Lung microvascular endothelial cell (primary cell): ENCODE results near the gene AKIRIN1. TPM values are rescaled to one million over a fixed set of nuclear protein-coding genes. Genes with fewer than 3 reads are reported as not detected.
A peak's percentile ranks its signal among the peaks of the same experiment; 100 is the strongest.
"Not testable (repeated sequence)": the region's sequence is repeated elsewhere in the genome, so short reads cannot be mapped to it uniquely, and the experiment has no call there.

Experiments
- DNase-seq, 2 donors: peaks; one replicate each; pipeline versions ENCODE4 v3.0.0 to v3.0.0-alpha.2; 2010; ENCODE audit warnings: low read depth in 2 of 2
- total RNA-seq: library from RNA; depleted of rRNA; stranded (reverse); fragments of >200 nt; gene quantifications from 2 replicates; pipeline ENCODE4 v1.2.1, GENCODE V29; 2014

The AKIRIN1 gene
- total RNA-seq, 1 donor from 2014 or later, result 40.1 TPM

DNA sequence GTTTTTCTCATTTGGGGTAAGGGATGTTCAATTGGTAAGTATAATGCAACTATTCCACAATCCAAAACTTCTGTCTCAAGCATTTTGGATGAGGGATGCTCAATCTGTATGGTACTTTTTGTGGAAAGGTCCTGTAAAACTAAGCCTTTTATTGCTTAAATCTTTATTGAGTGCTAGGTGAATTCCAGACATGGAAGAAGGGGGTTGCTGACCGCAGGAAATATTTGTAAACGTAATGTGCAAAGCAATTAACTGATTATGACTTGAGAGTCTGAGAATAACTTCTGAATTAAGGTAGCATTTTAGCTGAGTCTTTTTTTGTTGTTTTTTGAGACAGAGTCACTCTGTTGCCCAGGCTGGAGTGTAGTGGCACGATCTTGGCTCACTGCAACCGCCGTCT is 3.1 kb downstream of the AKIRIN1 start:
- no peak for DNase-seq

DNA sequence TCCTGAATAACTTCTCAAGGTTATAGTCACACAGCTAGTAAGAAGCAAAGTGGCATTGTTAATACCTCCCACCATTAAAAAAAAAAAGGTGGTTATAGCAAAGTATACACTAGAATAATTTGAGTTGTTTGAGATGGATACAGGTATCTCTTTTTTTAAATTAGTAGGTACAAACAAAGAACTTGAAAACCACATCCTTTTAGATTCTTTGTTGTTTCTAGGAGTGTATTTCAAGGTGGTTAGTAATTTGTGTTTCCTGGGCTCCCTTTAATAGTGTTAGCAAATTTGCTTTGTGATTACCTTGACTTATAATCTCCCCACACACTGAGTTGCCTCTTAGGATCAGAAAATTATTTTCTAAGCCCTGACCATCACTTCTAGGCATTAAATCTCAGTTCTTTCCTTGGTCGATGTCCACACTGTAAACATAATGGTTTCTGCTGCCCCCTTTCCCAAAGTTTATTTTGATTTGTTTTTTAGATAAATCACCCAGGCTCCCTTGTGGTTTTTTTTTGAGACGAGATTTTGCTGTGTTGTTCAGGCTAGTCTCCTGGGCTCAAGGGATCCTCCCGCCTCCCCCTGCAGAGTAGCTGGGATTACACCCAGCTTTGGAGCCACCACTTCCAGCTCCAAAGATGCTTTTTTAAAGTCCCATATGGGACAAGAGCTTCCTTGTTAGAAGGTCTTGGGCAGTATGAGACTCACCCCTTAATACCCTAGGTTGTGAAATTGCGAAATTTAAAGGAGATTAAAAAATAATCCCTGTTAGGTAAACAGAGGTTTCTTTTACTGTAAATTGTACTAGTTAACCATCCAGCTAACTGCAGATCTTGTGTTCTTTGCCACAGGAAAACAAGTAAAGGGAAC is 6.2 kb downstream of the AKIRIN1 start:
- no peak for DNase-seq

DNA sequence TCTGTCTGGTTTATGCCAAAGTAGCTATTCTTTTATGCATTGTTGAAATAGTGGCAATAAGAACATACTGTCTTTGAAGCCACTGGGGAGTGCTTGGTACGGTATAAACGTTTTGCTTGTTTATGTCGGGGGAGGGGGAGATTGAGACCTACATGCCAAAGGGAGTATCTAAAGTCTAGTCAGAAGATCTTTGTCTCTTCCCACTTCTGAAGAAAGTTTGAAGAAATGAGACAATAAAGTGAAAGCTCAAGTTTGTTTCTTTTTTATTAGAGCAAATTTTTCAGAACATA is 6.8 kb downstream of the AKIRIN1 start:
- DNase-seq, result no peak

DNA sequence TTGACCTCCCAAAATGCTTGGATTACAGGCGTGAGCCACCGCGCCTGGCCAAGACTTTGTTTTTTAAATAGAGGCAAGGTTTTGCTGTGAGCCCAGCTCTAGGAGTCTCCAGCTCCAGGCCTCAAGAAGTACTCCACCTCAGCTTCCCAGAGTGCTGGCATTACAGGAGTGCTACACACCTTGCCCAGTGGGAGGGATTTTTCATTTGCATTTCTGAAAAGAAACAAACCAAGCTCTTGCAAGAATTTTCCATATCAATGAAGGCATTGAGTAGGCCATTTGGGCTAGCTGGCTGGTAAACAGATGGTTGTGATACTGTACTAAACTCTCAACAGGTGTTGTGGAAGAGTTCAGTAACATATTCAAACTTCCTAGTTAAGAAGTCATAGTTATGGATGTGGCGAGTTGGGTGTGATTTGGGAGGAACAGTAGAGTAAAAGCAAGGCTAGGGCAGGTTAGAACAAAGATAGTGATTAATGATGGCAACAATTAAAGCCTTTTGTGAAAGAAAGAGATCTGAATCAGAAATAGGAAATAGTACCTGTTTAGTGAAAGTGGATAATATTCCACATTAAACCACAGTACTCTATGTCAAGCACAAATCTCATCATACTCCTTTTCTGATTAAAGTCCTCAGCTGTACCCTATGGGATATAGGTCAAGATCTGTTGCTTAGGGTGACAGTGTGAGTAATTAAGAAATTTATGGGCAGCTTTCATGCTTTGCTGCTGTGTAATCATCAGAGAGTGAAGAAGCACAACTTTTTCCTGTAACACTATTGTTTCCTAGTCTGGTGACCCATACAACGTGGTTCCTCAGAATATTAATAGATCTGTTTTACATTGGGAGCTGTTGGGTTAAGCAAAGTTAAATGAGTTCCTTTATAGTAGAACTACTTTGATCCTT is 10.7 kb downstream of the AKIRIN1 start:
- no peak for DNase-seq

DNA sequence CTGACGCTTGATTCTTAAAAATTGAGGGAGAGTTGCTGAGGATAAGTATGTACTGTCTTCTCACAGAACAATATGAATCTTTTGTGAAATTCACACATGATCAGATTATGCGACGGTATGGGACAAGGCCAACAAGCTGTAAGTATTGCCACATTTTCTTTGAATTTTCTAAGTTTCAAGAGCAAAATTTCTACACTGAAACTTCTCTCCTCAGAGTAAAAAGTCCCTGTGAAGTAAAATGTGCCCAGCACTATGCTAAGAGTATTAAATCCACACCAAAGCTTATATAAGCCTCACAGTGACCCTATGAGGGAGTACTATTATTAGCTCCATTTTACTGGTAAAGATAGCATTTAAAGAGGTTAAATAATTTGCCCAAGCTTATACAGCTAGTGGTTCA is 12.2 kb downstream of the AKIRIN1 start:
- DNase-seq, result no peak

DNA sequence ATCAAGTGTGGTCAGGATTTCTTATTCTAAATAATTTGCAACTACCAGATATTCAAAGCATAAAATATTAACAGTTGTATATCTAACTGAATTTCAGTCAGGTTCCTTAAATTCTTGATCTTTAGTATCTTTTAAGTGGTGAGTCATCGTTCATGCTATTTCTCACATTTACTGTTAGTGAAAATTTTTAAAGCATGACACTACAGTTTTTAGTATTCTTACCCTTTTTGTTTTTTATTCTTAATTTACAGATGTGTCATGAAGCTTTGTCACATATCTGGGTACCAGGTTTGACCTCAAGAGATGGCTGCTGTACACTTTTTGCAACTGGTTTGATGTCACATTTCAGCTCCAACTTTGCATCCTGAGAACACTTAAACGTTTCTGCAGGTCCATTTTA is 12.7 kb downstream of the AKIRIN1 start:
- DNase-seq, result no peak

DNA sequence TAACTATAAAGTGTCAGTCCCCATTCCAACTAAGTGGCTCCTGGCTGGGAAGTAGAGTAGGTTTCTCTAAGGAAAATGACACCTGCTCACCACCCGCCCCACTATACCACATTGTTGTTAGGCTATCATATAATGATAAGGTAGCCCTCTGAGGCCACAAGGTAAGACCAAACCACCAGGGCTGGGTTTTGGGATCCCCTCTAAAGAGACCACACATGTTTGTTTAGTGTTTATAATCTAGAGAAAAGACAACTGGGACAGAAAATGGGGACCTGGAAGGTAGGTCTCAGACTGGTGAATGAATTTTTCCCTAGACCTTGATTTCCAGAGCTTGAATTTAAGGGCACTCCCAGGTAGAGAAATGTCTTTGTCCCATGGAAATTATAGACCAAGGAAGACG is 15.2 kb downstream of the AKIRIN1 start:
- DNase-seq, result no peak

DNA sequence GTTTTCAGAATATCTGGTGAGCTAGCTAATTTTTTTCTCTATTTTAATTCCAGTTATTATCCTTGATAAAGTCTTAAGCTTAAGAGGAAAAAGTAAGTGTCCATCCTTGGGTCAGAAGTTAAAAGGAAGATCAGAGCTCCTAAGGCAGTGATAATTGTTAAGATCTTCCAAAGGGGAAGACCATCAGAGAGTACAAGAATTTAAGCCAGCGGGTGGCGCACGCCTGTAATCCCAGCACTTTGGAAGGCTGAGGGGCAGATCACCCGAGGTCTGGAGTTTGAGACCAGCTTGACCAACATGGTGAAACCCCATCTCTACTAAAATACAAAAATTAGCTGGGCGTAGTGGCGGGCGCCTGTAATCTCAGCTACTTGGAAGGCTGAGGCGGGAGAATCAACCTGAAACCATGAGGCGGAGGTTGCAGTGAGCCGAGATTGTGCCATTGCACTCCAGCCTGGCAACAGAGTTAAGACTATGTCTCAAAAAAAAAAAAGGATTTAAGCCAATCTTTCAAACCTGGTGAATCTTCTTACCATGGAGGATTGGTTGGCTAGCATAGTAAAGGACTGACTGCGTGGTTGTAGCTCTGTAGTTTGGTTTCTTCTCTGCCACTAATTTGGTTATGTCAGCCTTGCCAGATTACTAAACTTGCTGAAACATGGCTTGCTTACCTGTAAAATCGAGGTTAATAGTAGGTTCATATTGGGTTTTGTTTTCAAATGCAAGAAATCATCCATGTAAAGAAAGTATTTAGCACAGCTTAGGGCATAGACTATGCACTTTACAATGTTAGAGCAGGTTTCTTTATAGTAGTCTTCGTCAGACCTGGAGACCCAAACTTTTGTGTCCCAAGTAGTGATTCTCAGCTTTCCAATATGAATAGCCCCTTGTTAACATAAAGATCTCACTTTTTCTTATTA is 15.9 kb downstream of the AKIRIN1 start:
- DNase-seq, result peak in 1 of 2 donors; percentile 10

DNA sequence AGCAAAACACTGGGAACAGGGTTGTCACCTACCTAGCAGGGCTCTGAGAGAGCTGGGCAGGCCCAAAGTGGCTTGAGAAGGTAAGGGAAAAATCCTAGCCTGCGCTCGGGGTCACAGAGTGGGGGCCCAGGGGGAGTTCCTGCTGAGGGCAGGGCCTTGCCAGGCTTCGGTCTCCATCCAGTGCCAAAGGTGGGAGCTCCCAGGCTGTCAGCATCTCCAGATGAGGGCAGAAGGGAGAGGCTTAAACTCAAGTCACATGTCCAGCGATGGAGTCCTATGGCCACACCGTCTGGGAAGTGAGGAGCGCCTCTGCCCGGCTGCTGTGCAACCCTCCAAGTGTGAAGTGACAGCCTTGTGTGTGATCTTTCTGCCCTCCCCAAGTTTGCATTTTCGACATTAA is 23.9 kb downstream of the AKIRIN1 start:
- DNase-seq, result not testable (repeated sequence)

DNA sequence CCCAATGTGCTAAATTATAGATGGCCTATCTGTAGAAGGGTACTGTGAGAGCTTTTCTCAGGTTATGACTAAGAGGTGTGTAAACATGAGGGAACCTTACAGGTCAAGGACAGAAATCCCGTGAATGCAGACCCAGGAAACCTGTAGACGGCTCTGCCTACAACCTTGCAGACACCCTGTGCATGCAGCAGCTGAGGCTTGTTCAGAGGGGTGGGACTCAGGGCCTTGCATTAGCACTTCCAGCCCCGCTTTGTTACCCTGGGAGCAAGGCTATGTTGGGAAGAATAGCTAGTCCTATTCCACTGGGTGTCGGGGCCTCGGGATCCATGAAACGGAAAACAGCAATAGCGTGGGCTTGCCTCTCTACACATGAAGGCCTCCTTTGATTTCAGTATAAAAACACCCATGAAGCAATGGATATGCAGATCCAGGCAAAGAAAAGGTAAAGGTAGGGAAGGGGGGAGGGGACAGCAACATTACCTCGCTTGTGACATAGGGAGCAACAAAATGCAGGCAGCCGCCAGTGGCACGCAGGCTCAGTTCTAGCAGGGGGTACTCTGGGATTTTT is 25.6 kb downstream of the AKIRIN1 start:
- no peak for DNase-seq

DNA sequence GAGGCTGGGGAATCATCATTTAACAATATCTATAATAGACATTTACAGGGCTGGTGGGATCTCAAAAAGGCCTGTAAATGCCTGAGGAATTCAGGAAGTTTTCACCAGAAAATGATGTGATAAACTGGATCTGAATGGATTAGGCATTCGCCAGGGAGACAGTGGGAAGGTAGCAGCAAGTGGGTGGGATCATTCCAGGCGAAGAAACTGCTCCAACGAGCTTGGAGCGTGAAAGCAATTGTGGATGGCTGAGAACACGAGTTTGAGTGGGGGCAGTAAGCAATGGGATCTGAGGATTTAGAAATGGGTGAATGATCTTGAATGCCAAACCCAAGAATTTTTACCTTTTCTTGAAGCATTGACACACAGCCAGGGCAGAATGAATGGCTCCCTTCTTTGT is 26.2 kb downstream of the AKIRIN1 start:
- no peak for DNase-seq

DNA sequence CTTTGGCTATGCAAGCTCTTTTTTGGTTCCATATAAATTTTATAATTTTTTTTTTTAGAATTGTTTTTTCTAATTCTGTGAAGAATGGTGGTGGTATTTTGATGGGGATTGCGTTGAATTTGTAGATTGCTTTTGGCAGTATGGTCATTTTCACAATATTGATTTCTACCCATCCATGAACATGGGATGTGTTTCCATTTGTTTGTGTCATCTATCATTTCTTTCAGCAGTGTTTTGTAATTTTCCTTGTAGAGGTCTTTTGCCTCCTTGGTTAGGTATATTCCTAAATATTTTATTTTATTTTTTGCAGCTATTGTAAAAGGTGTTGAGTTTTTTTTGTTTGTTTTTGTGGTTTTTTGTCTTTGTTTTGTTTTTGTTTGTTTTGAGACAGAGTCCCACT is 29.4 kb downstream of the AKIRIN1 start:
- not testable (repeated sequence) for DNase-seq

DNA sequence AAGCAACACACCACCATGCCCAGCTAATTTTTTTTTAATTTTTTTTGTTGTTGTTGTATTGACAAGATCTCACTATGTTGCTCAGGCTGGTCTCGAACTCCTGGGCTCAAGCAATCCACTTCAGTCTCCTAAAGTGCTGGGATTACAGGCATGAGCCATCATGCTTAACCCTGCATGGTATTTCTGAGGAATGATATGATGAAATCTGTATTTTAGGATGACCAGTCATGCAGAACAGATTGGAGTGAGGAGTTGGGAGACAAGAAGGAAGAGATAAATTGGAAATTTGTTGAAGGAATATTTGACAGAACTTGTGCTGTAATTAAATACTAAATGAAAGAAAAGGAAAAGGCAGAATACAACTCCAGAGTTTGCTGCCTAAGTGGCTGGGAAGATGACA is 30.4 kb downstream of the AKIRIN1 start:
- DNase-seq, result no peak

DNA sequence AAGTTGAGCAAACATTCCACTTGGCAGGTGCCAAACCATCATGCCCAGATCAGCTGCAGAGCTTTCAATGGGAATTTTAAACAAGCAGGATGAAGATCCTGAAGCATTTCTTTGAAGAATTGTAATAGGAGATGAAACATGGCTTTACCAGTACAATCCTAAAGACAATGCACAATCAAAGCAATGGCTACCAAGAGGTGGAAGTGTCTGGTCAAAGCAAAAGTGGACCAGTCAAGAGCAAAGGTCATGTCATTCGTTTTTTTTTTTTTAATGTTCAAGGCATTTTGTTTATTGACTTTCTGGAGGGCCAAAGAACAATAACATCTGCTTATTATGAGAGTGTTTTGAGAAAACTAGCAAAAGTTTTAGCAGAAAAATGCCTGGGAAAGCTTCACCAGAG is 32.1 kb downstream of the AKIRIN1 start:
- DNase-seq, result no peak

DNA sequence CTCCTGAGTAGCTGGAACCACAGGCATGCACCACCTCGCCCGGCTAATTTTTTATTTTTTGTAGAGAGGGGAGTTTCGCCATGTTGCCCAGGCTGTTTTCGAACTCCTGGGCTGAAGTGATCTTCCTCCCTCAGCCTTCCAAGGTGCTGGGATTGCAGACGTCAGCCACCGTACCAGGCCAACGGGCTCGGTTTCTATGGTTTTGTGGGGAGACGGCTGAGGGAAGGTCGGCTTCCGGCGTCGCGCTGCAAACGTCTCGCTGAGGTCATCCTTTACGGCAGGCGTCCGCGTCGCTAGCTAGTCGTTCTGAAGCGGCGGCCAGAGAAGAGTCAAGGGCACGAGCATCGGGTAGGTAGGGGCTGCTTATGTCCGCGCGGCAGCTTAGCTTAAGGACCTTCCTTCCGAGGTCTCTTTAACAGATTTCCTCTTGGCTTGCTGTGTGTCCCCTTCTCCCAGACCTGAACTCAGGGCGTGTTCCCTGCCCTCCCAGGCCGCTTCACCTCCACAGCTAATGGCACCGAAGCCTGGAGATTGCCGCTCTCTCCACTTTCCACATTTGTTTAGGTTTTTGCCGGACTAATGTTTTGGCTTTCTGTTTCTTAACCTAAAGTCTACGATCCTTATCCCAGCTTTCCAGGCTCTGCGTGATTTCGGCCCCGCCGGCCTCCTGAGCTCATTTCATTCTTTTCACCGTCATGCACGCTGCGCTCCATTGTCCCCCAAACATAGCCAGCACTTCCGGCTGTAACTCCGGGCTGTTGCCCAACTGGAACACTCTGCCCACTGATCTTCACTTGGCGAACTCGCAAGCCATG is 35.2 kb downstream of the AKIRIN1 start, which contains the start of gene NDUFS5:
Gene NDUFS5, plus strand, starts transcription at position 300 of the 815 bp plus-strand sequence. CDS start 2,375 bp downstream, outside the sequence.
- peak; percentile 89 to 94 for DNase-seq

DNA sequence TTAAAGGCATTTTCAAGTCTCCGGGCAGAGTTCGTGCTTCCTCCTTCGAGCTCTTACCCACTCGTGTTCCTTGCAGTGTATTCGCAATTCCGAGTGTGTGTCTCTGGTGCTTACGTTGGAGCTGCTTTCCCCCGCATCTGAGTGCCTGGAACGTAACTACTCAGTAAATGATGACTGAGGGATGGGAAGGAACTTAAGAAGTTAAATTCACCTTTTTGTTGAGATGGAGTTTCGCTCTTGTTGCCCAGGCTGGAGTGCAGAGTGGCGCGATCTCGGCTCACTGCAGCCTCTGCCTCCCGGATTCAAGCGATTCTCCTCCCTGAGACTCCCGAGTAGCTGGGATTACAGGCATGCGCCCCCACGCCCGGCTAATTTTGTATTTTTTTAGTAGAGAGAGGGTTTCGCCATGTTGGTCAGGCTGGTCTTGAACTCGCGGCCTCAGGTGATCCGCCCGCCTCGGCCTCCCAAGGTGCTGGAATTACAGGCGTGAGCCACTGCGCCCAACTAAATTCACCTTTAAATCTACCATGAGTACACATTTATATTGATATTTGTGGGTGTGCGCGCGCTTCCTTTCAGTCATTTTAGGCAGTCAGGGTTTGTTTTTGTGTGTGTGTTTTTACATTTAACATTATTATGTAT is 35.9 kb downstream of the AKIRIN1 start:
- no peak for DNase-seq

DNA sequence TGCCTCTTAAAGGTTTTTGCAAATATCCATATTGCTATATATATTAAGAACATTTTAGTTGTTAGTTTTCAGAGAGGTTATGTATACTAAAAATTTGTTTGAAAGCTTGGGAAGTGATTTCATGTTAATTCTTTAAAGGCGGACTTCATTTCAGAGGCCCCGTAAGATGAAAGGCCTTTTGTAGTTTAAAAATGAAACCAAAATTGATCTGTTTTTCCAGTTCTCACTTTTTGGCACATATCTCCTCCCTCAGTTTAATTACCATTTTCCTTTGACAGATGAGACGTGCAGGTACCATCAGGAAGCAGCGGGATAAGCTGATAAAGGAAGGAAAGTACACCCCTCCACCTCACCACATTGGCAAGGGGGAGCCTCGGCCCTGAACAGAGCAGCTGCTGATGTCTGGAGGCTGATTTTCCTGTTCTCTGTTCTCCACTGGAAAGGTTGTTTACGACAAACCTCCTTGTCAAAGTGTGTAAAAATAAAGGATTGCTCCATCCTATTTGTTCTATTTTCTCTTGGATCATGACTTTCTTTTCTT is 43.1 kb downstream of the AKIRIN1 start:
- DNase-seq, result peak in 1 of 2 donors; percentile 32

DNA sequence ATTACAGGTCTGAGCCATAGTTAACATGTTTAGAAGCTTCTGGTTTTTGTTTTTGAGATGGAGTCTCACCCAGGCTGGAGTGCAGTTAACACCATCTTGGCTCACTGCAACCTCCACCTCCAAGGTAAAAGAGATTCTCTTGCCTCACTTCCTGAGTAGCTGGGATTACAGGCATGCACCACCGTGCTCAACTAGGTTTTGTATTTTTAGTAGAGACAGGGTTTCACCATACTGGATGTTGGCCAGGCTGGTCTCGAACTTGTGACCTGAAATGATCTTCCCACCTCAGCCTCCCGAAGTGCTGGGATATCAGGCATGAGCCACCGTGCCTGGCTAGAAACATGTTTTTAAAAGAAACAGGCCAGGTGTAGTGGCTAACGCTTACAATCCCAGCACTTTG is 45.6 kb downstream of the AKIRIN1 start:
- DNase-seq, result no peak

DNA sequence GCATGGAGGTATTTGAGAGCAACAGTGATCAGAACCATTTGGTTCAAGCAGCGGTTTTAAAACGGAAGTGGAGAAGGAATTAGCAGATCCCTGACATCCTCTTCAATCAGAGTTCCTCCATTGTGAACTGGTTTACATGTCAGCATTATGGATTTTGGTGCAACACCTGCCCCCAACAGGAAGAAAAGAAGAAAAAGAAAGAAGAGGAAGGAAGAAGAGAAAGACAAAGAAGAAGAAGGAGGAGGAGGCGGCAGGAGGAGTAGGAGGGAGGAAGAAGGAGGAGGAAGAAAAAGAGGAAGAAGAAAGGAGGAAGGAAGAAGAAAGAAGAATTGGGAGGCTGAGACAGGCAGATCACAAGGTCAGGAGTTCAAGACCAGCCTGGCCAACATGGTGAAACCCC is 52.4 kb downstream of the AKIRIN1 start:
- DNase-seq, result no peak

DNA sequence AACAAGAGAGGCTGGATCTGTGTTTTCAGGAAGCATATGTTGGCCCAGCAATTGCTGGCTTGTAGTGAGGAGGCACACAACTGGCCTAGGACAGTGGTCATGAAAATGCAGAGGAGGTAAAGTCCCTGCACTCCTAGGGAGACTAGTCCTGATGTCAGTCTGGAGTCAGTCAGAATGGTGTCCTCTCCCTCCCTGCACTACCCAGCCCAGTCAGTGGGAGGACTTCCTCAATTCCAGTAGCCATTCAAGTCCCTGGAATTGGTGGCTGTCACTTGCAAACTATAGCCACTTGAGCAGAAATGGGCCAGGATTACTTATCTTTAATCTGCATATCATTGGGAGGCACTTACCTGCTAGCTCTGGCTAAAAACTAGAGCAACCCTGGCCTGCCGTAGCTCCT is 53.7 kb downstream of the AKIRIN1 start:
- no peak for DNase-seq
